GM21619 (cell line): ENCODE data around the gene SPHK2.
"Not testable (repeated sequence)": the region's sequence is repeated elsewhere in the genome, so short reads cannot be mapped to it uniquely, and the experiment has no call there.

Experiments used
- ATAC-seq: cut with Tn5 transposase; IDR thresholded peaks from one replicate; pipeline ENCODE4 v1.9.1; 2021; ENCODE audit not compliant: unreplicated experiment

Gene SPHK2

GRCh38 chr19:48618916-48619691, at the start of gene SPHK2, which contains the start of gene RPL18:
TSS of gene SPHK2 (plus strand) at chr19:48619506. CDS start at chr19:48620515, 1,009 bp downstream.
TSS of gene RPL18 (minus strand) at chr19:48619178. CDS start at chr19:48619143, 35 bp downstream.
- peak; percentile 79 for ATAC-seq

GRCh38 chr19:48569814-48570213, 49.5 kb upstream of the SPHK2 start:
- ATAC-seq = no peak

GRCh38 chr19:48571378-48572162, 47.7 kb upstream of the SPHK2 start:
- no peak for ATAC-seq

GRCh38 chr19:48573163-48573505, 46.2 kb upstream of the SPHK2 start:
- ATAC-seq = no peak

GRCh38 chr19:48575931-48576622, 43.2 kb upstream of the SPHK2 start:
- ATAC-seq = no peak

GRCh38 chr19:48577908-48578307, 41.4 kb upstream of the SPHK2 start:
- ATAC-seq = not testable (repeated sequence)

GRCh38 chr19:48578891-48579290, 40.4 kb upstream of the SPHK2 start:
- ATAC-seq = no peak

GRCh38 chr19:48582168-48582567, 37.1 kb upstream of the SPHK2 start:
- no peak for ATAC-seq

GRCh38 chr19:48587387-48587786, 31.9 kb upstream of the SPHK2 start:
- no peak for ATAC-seq

GRCh38 chr19:48588670-48589401, 30.5 kb upstream of the SPHK2 start:
- ATAC-seq = no peak

- ATAC-seq = no peak
Observed at GRCh38 chr19:48591021-48591420, 28.3 kb upstream of the SPHK2 start.

- no peak for ATAC-seq
Observed at GRCh38 chr19:48595171-48595570, 24.1 kb upstream of the SPHK2 start.

- no peak for ATAC-seq
Observed at GRCh38 chr19:48595833-48596232, 23.5 kb upstream of the SPHK2 start.

- ATAC-seq = no peak
Observed at GRCh38 chr19:48596237-48596636, 23.1 kb upstream of the SPHK2 start.

- no peak for ATAC-seq
Observed at GRCh38 chr19:48596679-48597465, 22.4 kb upstream of the SPHK2 start.

GRCh38 chr19:48598996-48599700, 20.2 kb upstream of the SPHK2 start:
- no peak for ATAC-seq

GRCh38 chr19:48600679-48601417, 18.5 kb upstream of the SPHK2 start:
- no peak for ATAC-seq

GRCh38 chr19:48603001-48603400, 16.3 kb upstream of the SPHK2 start:
- no peak for ATAC-seq

- no peak for ATAC-seq
Observed at GRCh38 chr19:48603449-48603848, 15.9 kb upstream of the SPHK2 start.
